Activated naive CD8-positive, alpha-beta T cell treated with anti-CD3 and anti-CD28 coated beads, Interleukin-2, amount 50 U/mL, for 24 hours (primary cell): ENCODE measurements around the gene WDFY4.

Experiments
- ATAC-seq: fragments of 150-1000 bp; cut with Tn5 transposase; one replicate; pipeline ENCODE4 v1.10.0; 2021
- DNase-seq: peaks from one replicate; pipeline ENCODE4 v3.0.0; 2021
- H3K27ac Mint-ChIP-seq: one replicate; pipeline ENCODE4 v1.8.0; 2021; ENCODE audit warnings: mild to moderate bottlenecking, mixed read lengths
- H3K27me3 Mint-ChIP-seq: one replicate; pipeline ENCODE4 v1.8.0; 2021; ENCODE audit warnings: mixed read lengths
- H3K36me3 Mint-ChIP-seq: one replicate; pipeline ENCODE4 v1.8.0; 2021; ENCODE audit warnings: low read depth, mixed read lengths
- H3K4me1 Mint-ChIP-seq: one replicate; pipeline ENCODE4 v1.8.0; 2021; ENCODE audit warnings: mixed read lengths
- H3K4me3 Mint-ChIP-seq: one replicate; pipeline ENCODE4 v1.8.0; 2021; ENCODE audit warnings: mild to moderate bottlenecking, moderate library complexity, mixed read lengths
- H3K9me3 Mint-ChIP-seq: one replicate; pipeline ENCODE4 v1.8.0; 2021; ENCODE audit warnings: mixed read lengths

WDFY4 gene

GRCh38 chr10:49009199-49009979, 324.7 kb downstream of the WDFY4 start:
- Mint-ChIP-seq H3K27me3 (peaks cover 3% of the 10 kb centered on the region), H3K36me3 (no peaks in the 10 kb centered on the region), H3K9me3 (no peaks in the 10 kb centered on the region), H3K4me3 (no peak overlapping the region), H3K4me1 (no peaks in the 10 kb centered on the region), H3K27ac (no peak overlapping the region)
- no peak for ATAC-seq
- DNase-seq: no peak

GRCh38 chr10:49010295-49010694, 325.6 kb downstream of the WDFY4 start:
- ATAC-seq (no peak), DNase-seq (no peak)
- Mint-ChIP-seq H3K36me3 (no peaks in the 10 kb centered on the region), H3K9me3 (no peaks in the 10 kb centered on the region), H3K4me3 (no peak overlapping the region), H3K27ac (no peak overlapping the region), H3K4me1 (no peaks in the 10 kb centered on the region), H3K27me3 (peaks cover 6% of the 10 kb centered on the region)

GRCh38 chr10:49010865-49011264, 326.2 kb downstream of the WDFY4 start:
- no peaks in the 10 kb centered on the region for H3K4me1 Mint-ChIP-seq
- H3K9me3 Mint-ChIP-seq: no peaks in the 10 kb centered on the region
- H3K36me3 Mint-ChIP-seq: no peaks in the 10 kb centered on the region
- no peak overlapping the region for H3K27ac Mint-ChIP-seq
- no peak overlapping the region for H3K4me3 Mint-ChIP-seq
- peaks cover 6% of the 10 kb centered on the region for H3K27me3 Mint-ChIP-seq
- DNase-seq (no peak), ATAC-seq (no peak)

- no peak for ATAC-seq
- H3K4me3 Mint-ChIP-seq: no peak overlapping the region
- no peak for DNase-seq
- H3K36me3 Mint-ChIP-seq: no peaks in the 10 kb centered on the region
- H3K4me1 Mint-ChIP-seq: no peaks in the 10 kb centered on the region
- H3K27ac Mint-ChIP-seq: no peak overlapping the region
- no peaks in the 10 kb centered on the region for H3K9me3 Mint-ChIP-seq
- H3K27me3 Mint-ChIP-seq: peaks cover 6% of the 10 kb centered on the region
Measured at GRCh38 chr10:49011756-49012155, 327.1 kb downstream of the WDFY4 start.

GRCh38 chr10:49012603-49013002, 327.9 kb downstream of the WDFY4 start:
- no peaks in the 10 kb centered on the region for H3K36me3 Mint-ChIP-seq
- ATAC-seq: no peak
- no peak overlapping the region for H3K27ac Mint-ChIP-seq
- H3K4me1 Mint-ChIP-seq: no peaks in the 10 kb centered on the region
- H3K4me3 Mint-ChIP-seq: no peak overlapping the region
- H3K27me3 Mint-ChIP-seq: peaks cover 6% of the 10 kb centered on the region
- DNase-seq: no peak
- no peaks in the 10 kb centered on the region for H3K9me3 Mint-ChIP-seq

GRCh38 chr10:49015700-49016099, 331.0 kb downstream of the WDFY4 start:
- Mint-ChIP-seq H3K27ac (no peak overlapping the region), H3K27me3 (peaks cover 11% of the 10 kb centered on the region), H3K9me3 (peaks cover 6% of the 10 kb centered on the region), H3K4me1 (no peaks in the 10 kb centered on the region), H3K36me3 (no peaks in the 10 kb centered on the region), H3K4me3 (no peak overlapping the region)
- DNase-seq: no peak
- no peak for ATAC-seq

- H3K36me3 Mint-ChIP-seq: no peaks in the 10 kb centered on the region
- H3K9me3 Mint-ChIP-seq: peaks cover 6% of the 10 kb centered on the region
- H3K27me3 Mint-ChIP-seq: peaks cover 6% of the 10 kb centered on the region
- H3K4me3 Mint-ChIP-seq: no peak overlapping the region
- ATAC-seq (no peak), DNase-seq (no peak)
- H3K27ac Mint-ChIP-seq: no peak overlapping the region
- H3K4me1 Mint-ChIP-seq: no peaks in the 10 kb centered on the region
Measured at GRCh38 chr10:49021685-49022084, 337.0 kb downstream of the WDFY4 start.

GRCh38 chr10:49023071-49023470, 338.4 kb downstream of the WDFY4 start:
- Mint-ChIP-seq H3K27me3 (peaks cover 6% of the 10 kb centered on the region), H3K27ac (no peak overlapping the region), H3K9me3 (peaks cover 6% of the 10 kb centered on the region), H3K4me1 (no peaks in the 10 kb centered on the region), H3K4me3 (no peak overlapping the region), H3K36me3 (no peaks in the 10 kb centered on the region)
- DNase-seq: no peak
- no peak for ATAC-seq

- Mint-ChIP-seq H3K9me3 (peaks cover 6% of the 10 kb centered on the region), H3K4me3 (no peak overlapping the region), H3K27me3 (peaks cover 6% of the 10 kb centered on the region), H3K36me3 (no peaks in the 10 kb centered on the region), H3K27ac (no peak overlapping the region), H3K4me1 (no peaks in the 10 kb centered on the region)
- DNase-seq: no peak
- ATAC-seq: no peak
Measured at GRCh38 chr10:49023752-49024151, 339.1 kb downstream of the WDFY4 start.

GRCh38 chr10:49024484-49024883, 339.8 kb downstream of the WDFY4 start:
- H3K9me3 Mint-ChIP-seq: peaks cover 6% of the 10 kb centered on the region
- ATAC-seq (no peak), DNase-seq (no peak)
- H3K4me1 Mint-ChIP-seq: no peaks in the 10 kb centered on the region
- no peak overlapping the region for H3K27ac Mint-ChIP-seq
- H3K36me3 Mint-ChIP-seq: no peaks in the 10 kb centered on the region
- H3K27me3 Mint-ChIP-seq: peaks cover 4% of the 10 kb centered on the region
- H3K4me3 Mint-ChIP-seq: no peak overlapping the region

- Mint-ChIP-seq H3K4me3 (no peak overlapping the region), H3K9me3 (peaks cover under 1% of the 10 kb centered on the region), H3K27ac (no peak overlapping the region), H3K27me3 (peaks cover under 1% of the 10 kb centered on the region), H3K36me3 (no peaks in the 10 kb centered on the region), H3K4me1 (no peaks in the 10 kb centered on the region)
- ATAC-seq: no peak
- DNase-seq: no peak
Measured at GRCh38 chr10:49025347-49025983, 340.8 kb downstream of the WDFY4 start.

- ATAC-seq (no peak), DNase-seq (no peak)
- H3K9me3 Mint-ChIP-seq: no peaks in the 10 kb centered on the region
- H3K36me3 Mint-ChIP-seq: no peaks in the 10 kb centered on the region
- no peak overlapping the region for H3K4me3 Mint-ChIP-seq
- no peaks in the 10 kb centered on the region for H3K27me3 Mint-ChIP-seq
- no peaks in the 10 kb centered on the region for H3K4me1 Mint-ChIP-seq
- H3K27ac Mint-ChIP-seq: no peak overlapping the region
Measured at GRCh38 chr10:49028639-49029038, 344.0 kb downstream of the WDFY4 start.

GRCh38 chr10:49029666-49030065, 345.0 kb downstream of the WDFY4 start:
- Mint-ChIP-seq H3K27me3 (no peaks in the 10 kb centered on the region), H3K36me3 (no peaks in the 10 kb centered on the region), H3K9me3 (no peaks in the 10 kb centered on the region), H3K27ac (no peak overlapping the region), H3K4me3 (no peak overlapping the region), H3K4me1 (no peaks in the 10 kb centered on the region)
- DNase-seq: no peak
- no peak for ATAC-seq
